SU-DHL-6 (cell line): ENCODE data around the gene TBC1D1.

Experiments
- H2AFZ ChIP-seq: fragments of 200-600 bp; sonication (generic); 2 replicates; pipeline ENCODE4 v1.6.1; 2014; ENCODE audit warnings: low read depth, mild to moderate bottlenecking, moderate library complexity, mixed read lengths, antibody characterized with exemption, low read length; ENCODE audit not compliant: severe bottlenecking
- H3F3A ChIP-seq: fragments of 200-600 bp; shearing (Covaris generic); 2 replicates; pipeline ENCODE4 v1.6.0; 2016; ENCODE audit warnings: antibody characterized with exemption, mild to moderate bottlenecking; ENCODE audit not compliant: insufficient read depth
- H3K27ac ChIP-seq: fragments of 200-600 bp; sonication (generic); 2 replicates; pipeline ENCODE4 v1.5.1; 2016; ENCODE audit warnings: low read depth, mild to moderate bottlenecking, low read length, moderate library complexity, mixed read lengths
- H3K27me3 ChIP-seq: fragments of 200-600 bp; sonication (generic), shearing (Covaris generic); 2 replicates; pipeline ENCODE4 v1.6.0; 2014; ENCODE audit warnings: mild to moderate bottlenecking, low read length
- H3K36me3 ChIP-seq: fragments of 200-600 bp; sonication (generic); 2 replicates; pipeline ENCODE4 v1.6.1; 2014; ENCODE audit warnings: mild to moderate bottlenecking, low read length, mixed read lengths
- H3K4me2 ChIP-seq: fragments of 300-600, 200-600 bp; shearing (Covaris generic), sonication (generic); 2 replicates; pipeline ENCODE4 v1.6.0; 2014; ENCODE audit warnings: low read length, low read depth, mild to moderate bottlenecking; ENCODE audit not compliant: poor library complexity, severe bottlenecking
- H3K4me3 ChIP-seq: fragments of 200-600 bp; sonication (generic); 2 replicates; pipeline ENCODE4 v1.5.1; 2014; ENCODE audit warnings: antibody characterized with exemption, low read length, mild to moderate bottlenecking, mixed read lengths; ENCODE audit not compliant: insufficient read depth, poor library complexity, severe bottlenecking
- H3K79me2 ChIP-seq: fragments of 200-600 bp; sonication (generic); 2 replicates; pipeline ENCODE4 v1.6.1; 2014; ENCODE audit warnings: mild to moderate bottlenecking, low read length, moderate library complexity; ENCODE audit not compliant: insufficient read depth
- H3K9ac ChIP-seq: fragments of 200-600 bp; sonication (generic); 2 replicates; pipeline ENCODE4 v1.7.0; 2014; ENCODE audit warnings: mild to moderate bottlenecking, low read length
- H3K9me2 ChIP-seq: fragments of 200-600 bp; sonication (generic); replicated peaks from 2 replicates; pipeline ENCODE4 v1.6.1; 2014; ENCODE audit warnings: low read length; ENCODE audit not compliant: insufficient read depth
- H3K9me3 ChIP-seq: fragments of 200-600 bp; sonication (generic); 2 replicates; pipeline ENCODE4 v1.6.1; 2014; ENCODE audit warnings: low read length, mixed read lengths; ENCODE audit not compliant: insufficient read depth
- H4K20me1 ChIP-seq: fragments of 200-600 bp; sonication (generic); 2 replicates; pipeline ENCODE4 v1.6.1; 2014; ENCODE audit warnings: low read depth, mild to moderate bottlenecking, antibody characterized with exemption, low read length, moderate library complexity, mixed read lengths
- EZH2phosphoT487 ChIP-seq: fragments of 200-600 bp; sonication (generic), shearing (Covaris generic); conservative IDR thresholded peaks from 2 replicates; pipeline ENCODE4 v1.6.1; 2018; ENCODE audit warnings: mild to moderate bottlenecking, antibody characterized with exemption, low read length, moderate library complexity, mixed read lengths
- TF ChIP-seq, protein P1 (sequence below): fragments of 200-600 bp; sonication (generic); IDR thresholded peaks from one replicate; pipeline ENCODE4 v1.5.1; 2017; ENCODE audit warnings: antibody characterized with exemption, mild to moderate bottlenecking, low read length, moderate library complexity; ENCODE audit not compliant: insufficient read depth, poor library complexity, severe bottlenecking

Gene TBC1D1

DNA sequence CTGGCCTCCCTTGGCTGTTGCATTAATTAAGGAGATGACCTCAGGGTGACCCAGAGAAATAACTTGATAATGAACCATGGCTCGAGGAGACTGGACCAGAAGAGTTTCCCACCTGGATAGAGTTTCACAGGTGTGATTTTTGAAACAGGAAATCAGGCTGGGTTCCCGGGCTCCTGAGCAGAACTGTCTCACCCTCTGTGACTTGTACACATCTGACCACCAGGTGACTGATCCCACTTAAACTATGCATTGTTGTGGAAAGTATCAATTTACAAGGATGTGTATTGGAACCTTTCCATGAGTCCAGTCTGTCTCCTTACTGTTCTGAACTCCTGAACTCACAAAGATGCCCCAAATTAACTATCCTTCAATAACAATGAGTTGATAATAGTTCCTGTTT, 289.6 kb downstream of the TBC1D1 start:
- H3K9ac ChIP-seq: no peak overlapping the region
- TF ChIP-seq EZH2phosphoT487: no peak
- TF ChIP-seq, protein P1, sequence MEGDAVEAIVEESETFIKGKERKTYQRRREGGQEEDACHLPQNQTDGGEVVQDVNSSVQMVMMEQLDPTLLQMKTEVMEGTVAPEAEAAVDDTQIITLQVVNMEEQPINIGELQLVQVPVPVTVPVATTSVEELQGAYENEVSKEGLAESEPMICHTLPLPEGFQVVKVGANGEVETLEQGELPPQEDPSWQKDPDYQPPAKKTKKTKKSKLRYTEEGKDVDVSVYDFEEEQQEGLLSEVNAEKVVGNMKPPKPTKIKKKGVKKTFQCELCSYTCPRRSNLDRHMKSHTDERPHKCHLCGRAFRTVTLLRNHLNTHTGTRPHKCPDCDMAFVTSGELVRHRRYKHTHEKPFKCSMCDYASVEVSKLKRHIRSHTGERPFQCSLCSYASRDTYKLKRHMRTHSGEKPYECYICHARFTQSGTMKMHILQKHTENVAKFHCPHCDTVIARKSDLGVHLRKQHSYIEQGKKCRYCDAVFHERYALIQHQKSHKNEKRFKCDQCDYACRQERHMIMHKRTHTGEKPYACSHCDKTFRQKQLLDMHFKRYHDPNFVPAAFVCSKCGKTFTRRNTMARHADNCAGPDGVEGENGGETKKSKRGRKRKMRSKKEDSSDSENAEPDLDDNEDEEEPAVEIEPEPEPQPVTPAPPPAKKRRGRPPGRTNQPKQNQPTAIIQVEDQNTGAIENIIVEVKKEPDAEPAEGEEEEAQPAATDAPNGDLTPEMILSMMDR: no peak
- no peak overlapping the region for H2AFZ ChIP-seq

DNA sequence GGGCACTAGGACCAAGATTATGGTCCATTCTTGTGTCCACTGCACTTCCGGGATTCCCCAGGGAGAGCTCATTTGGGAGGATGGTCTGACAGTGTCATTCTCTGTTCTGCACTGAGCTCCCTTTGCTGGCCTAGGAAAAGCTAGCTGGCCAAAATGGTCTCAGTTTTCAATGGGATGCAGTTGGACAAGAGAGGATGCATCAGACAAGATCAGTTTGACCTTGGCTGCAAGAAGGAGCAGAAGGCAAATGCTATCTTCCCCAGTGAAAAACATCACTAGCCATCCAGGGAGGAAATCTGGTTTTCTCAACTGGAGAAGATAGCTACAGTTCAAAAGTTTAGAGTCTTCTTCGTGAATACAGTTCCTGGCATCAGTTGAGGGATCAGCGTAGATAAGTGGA, 290.4 kb downstream of the TBC1D1 start:
- Histone ChIP-seq H3K79me2 (no peaks in the 10 kb centered on the region), H3K9me3 (no peaks in the 10 kb centered on the region), H4K20me1 (no peaks in the 10 kb centered on the region), H3K9me2 (no peaks in the 10 kb centered on the region), H3K9ac (no peak overlapping the region), H3K36me3 (no peaks in the 10 kb centered on the region), H3K27me3 (no peaks in the 10 kb centered on the region), H3K27ac (no peak overlapping the region), H3K4me3 (no peak overlapping the region), H3F3A (no peaks in the 10 kb centered on the region), H2AFZ (no peak overlapping the region), H3K4me2 (no peak overlapping the region)
- TF ChIP-seq, protein P1: no peak
- TF ChIP-seq EZH2phosphoT487: no peak

More for the DNA sequence above, 289.6 kb downstream of the TBC1D1 start:
- H3K36me3 ChIP-seq: no peaks in the 10 kb centered on the region
- H3K9me3 ChIP-seq: no peaks in the 10 kb centered on the region
- no peaks in the 10 kb centered on the region for H3K9me2 ChIP-seq
- H3F3A ChIP-seq: no peaks in the 10 kb centered on the region
- H3K27ac ChIP-seq: no peak overlapping the region
- no peaks in the 10 kb centered on the region for H3K79me2 ChIP-seq
- H4K20me1 ChIP-seq: no peaks in the 10 kb centered on the region
- no peak overlapping the region for H3K4me2 ChIP-seq
- no peaks in the 10 kb centered on the region for H3K27me3 ChIP-seq
- no peak overlapping the region for H3K4me3 ChIP-seq

DNA sequence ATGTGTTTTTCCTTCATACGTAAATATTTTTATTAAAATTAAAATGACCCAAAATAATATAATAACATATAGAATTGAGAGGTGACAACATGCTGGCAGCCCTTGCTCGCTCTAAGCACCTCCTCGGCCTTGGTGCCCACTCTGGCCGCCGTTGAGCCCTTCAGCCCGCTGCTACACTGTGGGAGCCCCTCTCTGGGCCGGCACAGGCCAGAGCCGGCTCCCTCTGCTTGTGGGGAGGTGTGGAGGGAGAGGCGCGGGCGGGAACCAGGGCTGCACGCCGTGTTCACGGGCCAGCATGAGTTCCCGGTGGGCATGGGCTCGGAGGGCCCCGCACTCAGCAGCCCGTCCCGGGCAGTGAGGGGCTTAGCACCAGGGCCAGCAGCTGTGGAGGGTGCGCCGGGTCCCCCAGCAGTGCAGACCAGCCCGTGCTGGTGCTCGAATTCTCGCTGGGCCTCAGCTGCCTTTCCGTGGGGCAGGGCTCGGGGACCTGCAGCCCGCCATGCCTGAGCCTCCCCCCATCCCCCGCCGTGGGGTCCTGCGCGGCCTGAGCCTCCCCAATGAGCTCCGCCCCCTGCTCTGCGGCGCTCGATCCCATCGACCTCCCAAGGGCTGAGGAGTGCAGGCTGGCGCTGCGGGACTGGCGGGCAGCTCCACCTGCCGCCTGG, 291.6 kb downstream of the TBC1D1 start:
- no peaks in the 10 kb centered on the region for H3K27me3 ChIP-seq
- H3K9me2 ChIP-seq: no peaks in the 10 kb centered on the region
- no peaks in the 10 kb centered on the region for H3K36me3 ChIP-seq
- no peak overlapping the region for H2AFZ ChIP-seq
- no peak overlapping the region for H3K9ac ChIP-seq
- H3K79me2 ChIP-seq: no peaks in the 10 kb centered on the region
- no peaks in the 10 kb centered on the region for H3K9me3 ChIP-seq
- no peak overlapping the region for H3K27ac ChIP-seq
- H4K20me1 ChIP-seq: no peaks in the 10 kb centered on the region
- TF ChIP-seq, protein P1: no peak
- no peak for TF ChIP-seq EZH2phosphoT487
- H3K4me3 ChIP-seq: no peak overlapping the region
- no peaks in the 10 kb centered on the region for H3F3A ChIP-seq
- no peak overlapping the region for H3K4me2 ChIP-seq
